GM10266 (cell line): ENCODE measurements around the gene ARHGAP12.
"Not testable (repeated sequence)": the region's sequence is repeated elsewhere in the genome, so short reads cannot be mapped to it uniquely, and the experiment has no call there.

Source experiments
- DNase-seq: peaks from one replicate; pipeline ENCODE4 v3.0.0; 2012; ENCODE audit errors: extremely low spot score
- CTCF ChIP-seq: IDR thresholded peaks from 2 replicates; pipeline ENCODE4 v1.5.1; 2012; ENCODE audit warnings: mild to moderate bottlenecking, low read depth; ENCODE audit not compliant: control insufficient read depth, insufficient read depth; ENCODE audit errors: missing control alignments

Gene ARHGAP12

GRCh38 chr10:31908157-31908556 is 20.5 kb downstream of the ARHGAP12 start:
- DNase-seq: no peak
- no peak for TF ChIP-seq CTCF

- no peak for DNase-seq
- no peak for TF ChIP-seq CTCF
Observed at GRCh38 chr10:31906039-31906438, 22.6 kb downstream of the ARHGAP12 start.

DNA sequence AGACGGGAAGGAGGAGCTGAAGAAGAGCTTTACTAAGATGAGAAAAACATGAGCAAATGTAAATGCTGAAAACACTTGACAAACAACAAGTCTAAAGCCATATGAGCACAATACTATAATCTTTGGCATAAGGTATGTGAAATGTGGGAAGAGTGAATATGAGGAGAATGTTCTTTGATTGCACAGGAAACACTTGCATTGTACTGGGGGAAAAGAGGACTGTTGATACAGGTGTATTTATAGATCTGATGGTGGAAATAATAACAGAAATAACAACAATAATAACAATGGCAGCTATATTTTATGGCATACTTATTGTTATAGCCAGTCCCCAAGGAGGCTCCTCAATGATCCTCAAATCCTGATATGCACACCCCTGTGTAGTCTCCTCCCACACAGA is 23.0 kb downstream of the ARHGAP12 start:
- DNase-seq: no peak
- no peak for TF ChIP-seq CTCF

DNA sequence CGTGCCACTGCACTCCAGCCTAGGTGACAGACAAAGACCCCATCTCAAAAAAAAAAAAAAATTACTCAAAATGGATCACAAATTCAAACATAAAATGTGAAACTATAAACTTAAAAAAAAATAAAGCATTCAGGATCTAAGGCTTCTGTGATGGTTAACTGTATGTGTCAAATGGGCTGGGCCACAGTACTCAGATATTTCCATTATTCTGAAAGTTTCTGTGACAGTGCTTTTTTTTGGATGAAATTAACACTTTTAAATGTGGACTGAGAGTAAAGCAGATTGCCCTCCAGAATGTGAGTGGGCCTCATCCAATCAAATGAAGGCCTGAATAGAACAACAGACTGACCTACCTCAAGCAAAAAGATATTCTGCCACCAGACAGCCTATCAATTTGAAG is 26.0 kb downstream of the ARHGAP12 start:
- TF ChIP-seq CTCF: no peak

DNA sequence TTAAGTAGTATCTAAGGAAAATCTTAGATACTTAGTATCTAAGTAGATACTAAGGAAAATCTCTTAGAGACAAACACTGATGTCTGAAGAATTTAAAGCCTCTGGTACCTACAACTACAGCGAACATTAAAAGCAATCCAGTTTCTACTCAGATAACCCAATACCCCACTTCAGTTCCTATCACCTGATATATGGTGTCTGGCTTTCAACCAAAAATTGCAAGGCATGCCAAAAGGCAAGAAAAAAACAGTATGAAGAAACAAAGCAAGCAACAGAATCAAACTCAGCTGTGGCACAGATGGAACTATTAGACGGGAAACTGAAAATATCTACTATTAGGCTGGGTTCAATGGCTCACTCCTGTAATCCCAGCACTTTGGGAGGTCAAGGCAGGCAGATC is 31.1 kb downstream of the ARHGAP12 start:
- no peak for TF ChIP-seq CTCF
- DNase-seq: no peak

More for the DNA sequence above, 26.0 kb downstream of the ARHGAP12 start:
- no peak for DNase-seq

- no peak for DNase-seq
- no peak for TF ChIP-seq CTCF
Observed at GRCh38 chr10:31896968-31897384, 31.7 kb downstream of the ARHGAP12 start.

DNA sequence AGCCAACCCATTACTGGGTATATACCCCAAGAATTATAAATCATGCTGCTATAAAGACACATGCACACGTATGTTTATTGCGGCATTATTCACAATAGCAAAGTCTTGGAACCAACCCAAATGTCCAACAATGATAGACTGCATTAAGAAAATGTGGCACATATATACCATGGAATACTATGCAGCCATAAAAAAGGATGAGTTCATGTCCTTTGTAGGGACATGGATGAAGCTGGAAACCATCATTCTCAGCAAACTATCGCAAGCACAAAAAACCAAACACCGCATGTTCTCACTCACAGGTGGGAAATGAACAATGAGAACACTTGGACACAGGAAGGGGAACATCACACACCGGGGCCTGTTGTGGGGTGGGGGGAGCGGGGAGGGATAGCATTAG is 32.9 kb downstream of the ARHGAP12 start:
- not testable (repeated sequence) for DNase-seq

GRCh38 chr10:31888442-31888841 is 40.2 kb downstream of the ARHGAP12 start:
- no peak for TF ChIP-seq CTCF
- no peak for DNase-seq
